Mammary epithelial cell (primary cell): ENCODE measurements around the gene BAIAP3.

ENCODE experiments used
- EZH2 ChIP-seq: IDR thresholded peaks from 2 replicates; pipeline ENCODE4 v1.6.1; 2012; ENCODE audit warnings: low read length, inconsistent platforms, borderline replicate concordance
- TF ChIP-seq, protein P1 (sequence below), 2 donors: IDR thresholded peaks in 1 of 2; conservative IDR thresholded peaks in 1 of 2; 2 replicates each; pipeline ENCODE4 v1.5.1; 2011 to 2012; ENCODE audit warnings: inconsistent platforms in 2 of 2, low read length in 2 of 2, mild to moderate bottlenecking in 2 of 2, control low read depth in 1 of 2, low read depth in 1 of 2; ENCODE audit not compliant: insufficient read depth in 1 of 2; ENCODE audit errors: extremely low read depth in 1 of 2

DNA sequence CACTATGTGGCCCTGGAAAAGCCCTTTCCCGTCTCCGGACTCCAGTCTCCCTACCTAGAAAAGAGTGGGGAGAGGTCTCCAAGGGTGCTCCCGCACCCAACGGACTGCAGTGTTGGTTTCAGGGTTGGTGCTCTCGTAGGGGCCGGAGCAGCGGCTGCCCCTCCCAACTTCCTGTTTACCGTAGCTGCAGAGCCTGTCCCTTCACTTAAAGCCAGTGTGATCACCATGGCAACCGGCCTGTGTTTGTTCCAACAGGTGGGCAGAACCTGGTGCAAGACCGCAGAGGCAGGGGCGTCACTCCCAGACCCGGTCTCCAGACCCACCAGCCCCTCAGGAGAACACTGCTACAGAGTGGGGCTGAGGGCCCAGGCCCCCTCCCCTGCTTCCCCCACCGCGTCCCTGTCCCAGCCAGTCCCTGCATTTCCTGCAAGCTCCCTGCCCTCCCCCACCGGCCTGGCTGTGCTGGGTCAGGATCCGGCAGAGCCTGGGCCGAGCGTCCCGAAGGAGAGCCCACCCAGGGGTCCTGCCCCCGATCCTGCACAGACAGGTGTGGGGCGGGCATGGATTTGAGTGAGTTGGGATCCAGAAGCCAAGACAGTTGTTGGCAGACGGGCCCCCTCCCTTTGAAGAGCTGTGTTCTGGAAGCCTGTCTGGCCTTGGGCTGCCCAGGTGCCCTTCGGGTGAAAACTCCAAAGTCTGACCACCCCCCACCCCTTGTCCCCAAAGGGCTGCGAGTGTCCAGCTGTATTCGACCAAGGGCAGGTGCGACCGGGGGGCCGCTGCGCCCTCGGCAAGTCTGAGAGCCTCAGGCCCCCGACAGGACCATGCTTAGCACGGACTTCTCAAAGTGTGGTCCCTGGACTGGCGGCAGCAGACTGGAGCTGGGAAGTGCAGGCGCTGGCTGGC, 1.5 kb upstream of the BAIAP3 start:
- TF ChIP-seq, protein P1, sequence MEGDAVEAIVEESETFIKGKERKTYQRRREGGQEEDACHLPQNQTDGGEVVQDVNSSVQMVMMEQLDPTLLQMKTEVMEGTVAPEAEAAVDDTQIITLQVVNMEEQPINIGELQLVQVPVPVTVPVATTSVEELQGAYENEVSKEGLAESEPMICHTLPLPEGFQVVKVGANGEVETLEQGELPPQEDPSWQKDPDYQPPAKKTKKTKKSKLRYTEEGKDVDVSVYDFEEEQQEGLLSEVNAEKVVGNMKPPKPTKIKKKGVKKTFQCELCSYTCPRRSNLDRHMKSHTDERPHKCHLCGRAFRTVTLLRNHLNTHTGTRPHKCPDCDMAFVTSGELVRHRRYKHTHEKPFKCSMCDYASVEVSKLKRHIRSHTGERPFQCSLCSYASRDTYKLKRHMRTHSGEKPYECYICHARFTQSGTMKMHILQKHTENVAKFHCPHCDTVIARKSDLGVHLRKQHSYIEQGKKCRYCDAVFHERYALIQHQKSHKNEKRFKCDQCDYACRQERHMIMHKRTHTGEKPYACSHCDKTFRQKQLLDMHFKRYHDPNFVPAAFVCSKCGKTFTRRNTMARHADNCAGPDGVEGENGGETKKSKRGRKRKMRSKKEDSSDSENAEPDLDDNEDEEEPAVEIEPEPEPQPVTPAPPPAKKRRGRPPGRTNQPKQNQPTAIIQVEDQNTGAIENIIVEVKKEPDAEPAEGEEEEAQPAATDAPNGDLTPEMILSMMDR (conservative IDR thresholded peaks at IDR 0.05 in 1 of 2, IDR thresholded peaks at IDR 0.05 in 1 of 2; ENCODE audit: extremely low read depth in 1 of 2, insufficient read depth in 1 of 2, low read depth in 1 of 2, low read length in 2 of 2), result no peak
- peak; percentile 38 for TF ChIP-seq EZH2
